HCT116 (cell line): ENCODE results near the gene MUC4. TPM values are rescaled to one million over a fixed set of nuclear protein-coding genes. Genes with fewer than 3 reads are reported as not detected.
"Not testable (repeated sequence)": the region's sequence is repeated elsewhere in the genome, so short reads cannot be mapped to it uniquely, and the experiment has no call there.

Experiments
- ATAC-seq: fragments of 200-7000 bp; cut with Tn5 transposase; 2 replicates; pipeline ENCODE4 v1.9.1; 2020; ENCODE audit warnings: mild to moderate bottlenecking, moderate library complexity
- BruUV-seq: library from RNA; stranded (reverse); fragments of 400-500 nt; replicated peaks from 2 replicates; lab custom pipeline; 2021; lab: Mats Ljungman, UMichigan
- CTCF ChIA-PET: fragments of 300-600 bp; sonication (Branson Sonifier 250); formaldehyde crosslinking; loops from one replicate; lab custom pipeline; 2021; ENCODE audit warnings: antibody characterized with exemption; lab: Charles Lee
- POLR2A ChIA-PET: fragments of 300-600, 350-600 bp; sonication (Branson Sonifier 250); formaldehyde crosslinking; loops from one replicate; lab custom pipeline; 2021; ENCODE audit warnings: antibody characterized with exemption; lab: Charles Lee
- RAD21 ChIA-PET, 2 experiments: fragments of 300-600 bp; sonication (Branson Sonifier 250); formaldehyde crosslinking; loops; one replicate each; lab custom pipeline; 2023; ENCODE audit warnings: low total read pairs in 2 of 2; ENCODE audit not compliant: uncharacterized antibody in 2 of 2, unreplicated experiment in 2 of 2, low non-redundant PET in 1 of 2; lab: Charles Lee
- DNase-seq: peaks from one replicate; pipeline ENCODE4 v3.0.0-alpha.2; 2010; ENCODE audit warnings: low read depth, low spot score
- H2AFZ ChIP-seq: fragments of 200-600 bp; shearing (Covaris generic), sonication (generic); 2 replicates; pipeline ENCODE4 v1.6.1; 2017; ENCODE audit warnings: low read depth, mixed run types, mixed read lengths, antibody characterized with exemption, low read length; ENCODE audit not compliant: poor library complexity, severe bottlenecking
- H3K27ac ChIP-seq: 2 replicates; pipeline ENCODE4 v1.5.1; 2012; ENCODE audit warnings: low read depth, low read length
- H3K27me3 ChIP-seq: fragments of 200-600 bp; sonication (generic); 2 replicates; pipeline ENCODE4 v1.6.1; 2016; ENCODE audit warnings: mixed run types, low read length, mixed read lengths; ENCODE audit not compliant: insufficient read depth
- H3K36me3 ChIP-seq, 2 experiments: fragments of 200-500 bp in 1 of 2; fragments of 200-600 bp in 1 of 2; sonication (Bioruptor generic) in 1 of 2; sonication (generic) in 1 of 2; 2 replicates each; pipeline versions ENCODE4 v1.5.1 to v1.6.1; 2014 to 2016; ENCODE audit warnings: low read length in 2 of 2, inconsistent platforms in 1 of 2, mixed read lengths in 1 of 2, mixed run types in 1 of 2; ENCODE audit not compliant: insufficient read depth in 2 of 2, control insufficient read depth in 1 of 2
- H3K4me1 ChIP-seq, 2 experiments: fragments of 200-600 bp in 1 of 2; sonication (generic) in 1 of 2; 2 replicates each; pipeline versions ENCODE4 v1.5.1 to v1.6.1; 2012 to 2017; ENCODE audit warnings: low read length in 2 of 2, inconsistent platforms in 1 of 2, mild to moderate bottlenecking in 1 of 2, mixed read lengths in 1 of 2, mixed run types in 1 of 2, moderate library complexity in 1 of 2; ENCODE audit not compliant: insufficient read depth in 2 of 2, control insufficient read depth in 1 of 2
- H3K4me2 ChIP-seq: fragments of 200-600 bp; sonication (generic); 2 replicates; pipeline ENCODE4 v1.6.1; 2017; ENCODE audit warnings: mixed run types, low read length, mixed read lengths
- H3K4me3 ChIP-seq, 2 experiments: fragments of 200-600 bp in 1 of 2; sonication (generic) in 1 of 2; replicated peaks in 1 of 2; 2 replicates each; pipeline ENCODE4 v1.5.1; 2011 to 2016; ENCODE audit warnings: low read length in 2 of 2, control low read depth in 1 of 2, low read depth in 1 of 2, mild to moderate bottlenecking in 1 of 2, mixed read lengths in 1 of 2, mixed run types in 1 of 2
- H3K79me2 ChIP-seq: fragments of 200-600 bp; sonication (generic); 2 replicates; pipeline ENCODE4 v1.6.1; 2017; ENCODE audit warnings: mild to moderate bottlenecking, mixed run types, low read length, moderate library complexity, mixed read lengths; ENCODE audit not compliant: insufficient read depth
- H3K9ac ChIP-seq: fragments of 200-600 bp; sonication (generic); 2 replicates; pipeline ENCODE4 v1.6.1; 2016; ENCODE audit warnings: low read length, mixed read lengths
- H3K9me2 ChIP-seq: fragments of 200-600 bp; sonication (generic), shearing (Covaris generic); 2 replicates; pipeline ENCODE4 v1.6.1; 2017; ENCODE audit warnings: mixed run types, mild to moderate bottlenecking, moderate library complexity; ENCODE audit not compliant: insufficient read depth
- H3K9me3 ChIP-seq, 2 experiments: fragments of 200-500 bp in 1 of 2; fragments of 200-600 bp in 1 of 2; sonication (Bioruptor generic) in 1 of 2; sonication (generic) in 1 of 2; 2 replicates each; pipeline ENCODE4 v1.6.1; 2014 to 2017; ENCODE audit warnings: low read length in 2 of 2, mixed read lengths in 2 of 2, inconsistent platforms in 1 of 2, low read depth in 1 of 2, mild to moderate bottlenecking in 1 of 2, mixed run types in 1 of 2, moderate library complexity in 1 of 2; ENCODE audit not compliant: control insufficient read depth in 1 of 2, insufficient read depth in 1 of 2
- H4K20me1 ChIP-seq: fragments of 200-600 bp; sonication (generic), shearing (Covaris generic); 2 replicates; pipeline ENCODE4 v1.6.1; 2017; ENCODE audit warnings: mixed run types, mild to moderate bottlenecking, moderate library complexity; ENCODE audit not compliant: insufficient read depth
- EGR1 ChIP-seq: IDR thresholded peaks from 2 replicates; pipeline ENCODE4 v1.6.1; 2012; ENCODE audit warnings: low read depth
- FOSL1 ChIP-seq: IDR thresholded peaks from 2 replicates; pipeline ENCODE4 v1.6.1; 2012; ENCODE audit warnings: low read depth
- POLR2AphosphoS5 ChIP-seq: IDR thresholded peaks from 2 replicates; pipeline ENCODE4 v1.6.1; 2011; ENCODE audit warnings: mild to moderate bottlenecking, low read depth, low read length, moderate library complexity
- intact Hi-C: fragments of 100-400 bp; cut with micrococcal nuclease; formaldehyde crosslinking; loops from 2 replicates; pipeline ENCODE4 v1.10.0; 2022
- total RNA-seq: library from RNA; stranded (reverse); gene quantifications from one replicate; pipeline ENCODE4 v1.2.1, GENCODE V29; 2021; ENCODE audit not compliant: unreplicated experiment
- TF ChIP-seq, protein P1 (sequence below): IDR thresholded peaks from 2 replicates; pipeline ENCODE4 v1.6.1; 2012

Gene MUC4
- total RNA-seq, 1 experiment from 2014 or later: 0.64 TPM

DNA sequence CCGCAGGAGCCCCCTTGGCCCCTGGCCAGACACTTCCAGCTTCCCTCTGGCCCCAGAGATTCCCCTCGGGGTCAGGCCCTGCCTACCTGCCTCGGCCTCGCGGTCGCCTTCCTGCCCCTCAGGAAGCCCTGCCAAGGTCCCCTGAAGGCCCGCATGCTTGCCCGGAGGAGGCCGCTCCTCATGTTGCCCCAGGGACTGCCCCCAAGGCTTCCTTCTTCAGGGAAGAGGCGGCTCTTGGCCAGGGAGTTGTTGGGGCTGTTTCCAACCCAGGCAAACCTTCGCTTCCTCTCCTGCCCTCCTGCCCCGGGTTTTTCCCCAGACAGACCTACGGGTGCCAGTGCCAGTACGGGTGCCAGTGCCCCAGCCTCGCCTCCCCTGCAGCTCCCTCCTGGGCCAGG, 13.5 kb upstream of the MUC4 start:
- no peak for ATAC-seq
- peaks cover 2 to 10% of the 10 kb centered on the region in 2 experiments; a peak in 1 of 4 replicates for H3K4me1 ChIP-seq
- intact Hi-C loops: no loop called here
- no peaks in the 10 kb centered on the region for H3K9me2 ChIP-seq
- H3K27ac ChIP-seq: no peak overlapping the region
- no peak for DNase-seq
- no peak overlapping the region for H3K4me3 ChIP-seq
- H3K9ac ChIP-seq: no peak overlapping the region
- ChIA-PET POLR2A (no interaction called here), RAD21 (no interaction called here), CTCF (no interaction called here)
- no peaks in the 10 kb centered on the region for H3K9me3 ChIP-seq
- no TSS peak for BruUV-seq
- no peaks in the 10 kb centered on the region for H3K36me3 ChIP-seq
- no peaks in the 10 kb centered on the region for H3K27me3 ChIP-seq
- no peak overlapping the region for H2AFZ ChIP-seq
- TF ChIP-seq EGR1 (no peak), POLR2AphosphoS5 (no peak), FOSL1 (no peak)
- TF ChIP-seq, protein P1, sequence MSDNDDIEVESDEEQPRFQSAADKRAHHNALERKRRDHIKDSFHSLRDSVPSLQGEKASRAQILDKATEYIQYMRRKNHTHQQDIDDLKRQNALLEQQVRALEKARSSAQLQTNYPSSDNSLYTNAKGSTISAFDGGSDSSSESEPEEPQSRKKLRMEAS: no peak
- H4K20me1 ChIP-seq: no peaks in the 10 kb centered on the region
- no peak overlapping the region for H3K4me2 ChIP-seq
- H3K79me2 ChIP-seq: no peaks in the 10 kb centered on the region

DNA sequence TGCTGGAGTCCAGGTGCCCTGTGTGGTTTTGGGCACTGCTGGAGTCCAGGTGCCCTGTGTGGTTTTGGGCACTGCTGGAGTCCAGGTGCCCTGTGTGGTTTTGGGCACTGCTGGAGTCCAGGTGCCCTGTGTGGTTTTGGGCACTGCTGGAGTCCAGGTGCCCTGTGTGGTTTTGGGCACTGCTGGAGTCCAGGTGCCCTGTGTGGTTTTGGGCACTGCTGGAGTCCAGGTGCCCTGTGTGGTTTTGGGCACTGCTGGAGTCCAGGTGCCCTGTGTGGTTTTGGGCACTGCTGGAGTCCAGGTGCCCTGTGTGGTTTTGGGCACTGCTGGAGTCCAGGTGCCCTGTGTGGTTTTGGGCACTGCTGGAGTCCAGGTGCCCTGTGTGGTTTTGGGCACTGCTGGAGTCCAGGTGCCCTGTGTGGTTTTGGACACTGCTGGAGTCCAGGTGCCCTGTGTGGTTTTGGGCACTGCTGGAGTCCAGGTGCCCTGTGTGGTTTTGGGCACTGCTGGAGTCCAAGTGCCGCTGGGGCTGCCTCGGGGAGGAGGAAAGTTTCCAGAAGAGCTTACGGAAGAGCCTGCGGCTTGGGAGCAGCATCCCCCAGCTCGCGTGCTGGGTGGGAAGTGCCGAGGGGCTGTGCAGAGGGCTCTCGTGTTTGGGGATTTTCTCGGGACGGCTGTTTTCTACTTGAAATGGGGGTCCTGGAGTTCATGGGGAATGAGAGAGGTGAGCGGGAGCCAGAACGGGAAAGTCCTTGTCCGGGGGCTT, 12.9 kb upstream of the MUC4 start:
- POLR2A ChIA-PET, H3K27ac ChIP-seq, H2AFZ ChIP-seq, RAD21 ChIA-PET, H3K9ac ChIP-seq, H4K20me1 ChIP-seq, H3K9me3 ChIP-seq, H3K4me3 ChIP-seq, H3K9me2 ChIP-seq, intact Hi-C loops, BruUV-seq, DNase-seq, H3K4me1 ChIP-seq, H3K36me3 ChIP-seq, ATAC-seq, H3K27me3 ChIP-seq, H3K79me2 ChIP-seq, CTCF ChIA-PET, H3K4me2 ChIP-seq: not testable (repeated sequence)
